Gastroesophageal sphincter (tissue), 3 donors: ENCODE results near the gene SHOC2.

Experiments used
- EP300 ChIP-seq: sonication (generic); formaldehyde crosslinking; IDR thresholded peaks from one replicate; pipeline ENCODE4 v1.6.1; 2017; ENCODE audit warnings: antibody characterized with exemption, mild to moderate bottlenecking
- POLR2A ChIP-seq, 2 donors: fragments of 450-650 bp; IDR thresholded peaks; one replicate each; pipeline ENCODE4 v1.6.1; 2017; ENCODE audit warnings: antibody characterized with exemption in 2 of 2, mild to moderate bottlenecking in 2 of 2, moderate library complexity in 1 of 2
- POLR2AphosphoS5 ChIP-seq: sonication (generic); formaldehyde crosslinking; IDR thresholded peaks from one replicate; pipeline ENCODE4 v1.6.1; 2017; ENCODE audit warnings: antibody characterized with exemption
- TF ChIP-seq, protein P1 (sequence below), 4 experiments: fragments of 200-600 bp in 2 of 4; fragments of 450-650 bp in 2 of 4; sonication (generic) in 1 of 4; IDR thresholded peaks; one replicate each; pipeline ENCODE4 v1.5.1; 2017 to 2019; ENCODE audit warnings: antibody characterized with exemption in 4 of 4, mild to moderate bottlenecking in 2 of 4, moderate library complexity in 2 of 4

DNA sequence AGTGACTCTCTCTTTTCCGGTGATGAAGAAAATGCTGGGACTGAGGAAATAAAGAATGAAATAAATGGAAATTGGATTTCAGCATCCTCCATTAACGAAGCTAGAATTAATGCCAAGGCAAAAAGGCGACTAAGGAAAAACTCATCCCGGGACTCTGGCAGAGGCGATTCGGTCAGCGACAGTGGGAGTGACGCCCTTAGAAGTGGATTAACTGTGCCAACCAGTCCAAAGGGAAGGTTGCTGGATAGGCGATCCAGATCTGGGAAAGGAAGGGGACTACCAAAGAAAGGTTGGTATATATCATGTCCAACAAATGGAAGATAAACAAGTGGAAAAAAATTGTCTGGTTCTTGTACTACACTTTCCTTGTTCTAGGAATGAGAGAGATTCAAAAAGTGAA is 38.2 kb upstream of the SHOC2 start:
- TF ChIP-seq POLR2AphosphoS5 = no peak
- TF ChIP-seq, protein P1, sequence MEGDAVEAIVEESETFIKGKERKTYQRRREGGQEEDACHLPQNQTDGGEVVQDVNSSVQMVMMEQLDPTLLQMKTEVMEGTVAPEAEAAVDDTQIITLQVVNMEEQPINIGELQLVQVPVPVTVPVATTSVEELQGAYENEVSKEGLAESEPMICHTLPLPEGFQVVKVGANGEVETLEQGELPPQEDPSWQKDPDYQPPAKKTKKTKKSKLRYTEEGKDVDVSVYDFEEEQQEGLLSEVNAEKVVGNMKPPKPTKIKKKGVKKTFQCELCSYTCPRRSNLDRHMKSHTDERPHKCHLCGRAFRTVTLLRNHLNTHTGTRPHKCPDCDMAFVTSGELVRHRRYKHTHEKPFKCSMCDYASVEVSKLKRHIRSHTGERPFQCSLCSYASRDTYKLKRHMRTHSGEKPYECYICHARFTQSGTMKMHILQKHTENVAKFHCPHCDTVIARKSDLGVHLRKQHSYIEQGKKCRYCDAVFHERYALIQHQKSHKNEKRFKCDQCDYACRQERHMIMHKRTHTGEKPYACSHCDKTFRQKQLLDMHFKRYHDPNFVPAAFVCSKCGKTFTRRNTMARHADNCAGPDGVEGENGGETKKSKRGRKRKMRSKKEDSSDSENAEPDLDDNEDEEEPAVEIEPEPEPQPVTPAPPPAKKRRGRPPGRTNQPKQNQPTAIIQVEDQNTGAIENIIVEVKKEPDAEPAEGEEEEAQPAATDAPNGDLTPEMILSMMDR (IDR thresholded peaks at IDR 0.05) = no peak
- TF ChIP-seq POLR2A (IDR thresholded peaks at IDR 0.05) = no peak
- no peak for TF ChIP-seq EP300
